Thoracic aorta (tissue), 2 donors: ENCODE results near the gene SLC8A2. TPM values are rescaled to one million over a fixed set of nuclear protein-coding genes. Genes with fewer than 3 reads are reported as not detected.

Source experiments
- ATAC-seq: fragments of 150-250 bp; one replicate; pipeline ENCODE4 v1.8.0; 2017; ENCODE audit warnings: low read depth; ENCODE audit not compliant: insufficient number of reproducible peaks, low FRiP score
- DNase-seq: peaks from one replicate; pipeline ENCODE4 v3.0.0-alpha.2; 2020; ENCODE audit warnings: low spot score
- H3K27ac ChIP-seq, 2 donors: fragments of 200-600 bp; sonication (generic); 1 replicate in 1 of 2; 2 replicates in 1 of 2; pipeline ENCODE4 v1.5.1; 2016; ENCODE audit warnings: mild to moderate bottlenecking in 2 of 2, moderate library complexity in 2 of 2
- H3K27me3 ChIP-seq: fragments of 200-600 bp; sonication (generic); replicated peaks from 2 replicates; pipeline ENCODE4 v1.6.0; 2016; ENCODE audit warnings: mild to moderate bottlenecking; ENCODE audit not compliant: insufficient read depth
- H3K36me3 ChIP-seq: fragments of 200-600 bp; sonication (generic); one replicate; pipeline ENCODE4 v1.5.1; 2016
- H3K4me1 ChIP-seq, 2 donors: fragments of 200-600 bp; sonication (generic); 1 replicate in 1 of 2; 2 replicates in 1 of 2; pipeline versions ENCODE4 v1.5.1 to v1.6.0; 2016; ENCODE audit warnings: low read depth in 2 of 2, mild to moderate bottlenecking in 1 of 2; ENCODE audit not compliant: control insufficient read depth in 1 of 2
- H3K4me3 ChIP-seq: fragments of 200-600 bp; sonication (generic); 2 replicates; pipeline ENCODE4 v1.5.1; 2016; ENCODE audit warnings: mild to moderate bottlenecking
- H3K9me3 ChIP-seq: fragments of 200-600 bp; sonication (generic); 2 replicates; pipeline ENCODE4 v1.5.1; 2016
- CTCF ChIP-seq: fragments of 200-600 bp; sonication (generic); IDR thresholded peaks from one replicate; pipeline ENCODE4 v1.5.1; 2019; ENCODE audit warnings: antibody characterized with exemption
- total RNA-seq, 2 donors: library from RNA; depleted of rRNA; stranded (reverse); fragments of >200 nt; gene quantifications; one replicate each; pipeline versions ENCODE4 v1.1.0 to v1.2.3, GENCODE V29; 2016

SLC8A2 gene
- total RNA-seq, 2 donors from 2014 or later: 0.28 TPM; not detected in 1

GRCh38 chr19:47509170-47509847, 37.6 kb upstream of the SLC8A2 start:
- Histone ChIP-seq H3K27me3 (no peaks in the 10 kb centered on the region), H3K4me1 (peaks cover 58 to 75% of the 10 kb centered on the region in 2 donors), H3K27ac (peak overlapping the region; percentile 47 to 56)

GRCh38 chr19:47508721-47509120, 37.0 kb upstream of the SLC8A2 start:
- no peaks in the 10 kb centered on the region for H3K27me3 ChIP-seq

More at GRCh38 chr19:47509170-47509847, 37.6 kb upstream of the SLC8A2 start:
- Histone ChIP-seq H3K4me3 (peak overlapping the region; percentile 46), H3K9me3 (no peaks in the 10 kb centered on the region), H3K36me3 (no peaks in the 10 kb centered on the region)
- TF ChIP-seq CTCF: no peak
- ATAC-seq (no peak), DNase-seq (no peak)

GRCh38 chr19:47507924-47508553, 36.3 kb upstream of the SLC8A2 start:
- DNase-seq (no peak), ATAC-seq (no peak)
- Histone ChIP-seq H3K27ac (peak overlapping the region in 1 of 2 donors; percentile 0), H3K27me3 (no peaks in the 10 kb centered on the region), H3K4me1 (peaks cover 50 to 62% of the 10 kb centered on the region in 2 donors), H3K4me3 (no peak overlapping the region), H3K9me3 (no peaks in the 10 kb centered on the region), H3K36me3 (peaks cover 11% of the 10 kb centered on the region)
- TF ChIP-seq CTCF: no peak

More at GRCh38 chr19:47508721-47509120, 37.0 kb upstream of the SLC8A2 start:
- no peak for ATAC-seq
- peak overlapping the region in 1 of 2 donors; percentile 0 for H3K27ac ChIP-seq
- no peak for DNase-seq
- TF ChIP-seq CTCF: no peak
- H3K4me1 ChIP-seq: peaks cover 56 to 69% of the 10 kb centered on the region in 2 donors
- H3K4me3 ChIP-seq: no peak overlapping the region
- H3K9me3 ChIP-seq: no peaks in the 10 kb centered on the region
- peaks cover 4% of the 10 kb centered on the region for H3K36me3 ChIP-seq

- ATAC-seq: no peak
- Histone ChIP-seq H3K4me3 (no peak overlapping the region), H3K27ac (no peak overlapping the region), H3K36me3 (peaks cover 19% of the 10 kb centered on the region), H3K9me3 (no peaks in the 10 kb centered on the region), H3K27me3 (no peaks in the 10 kb centered on the region), H3K4me1 (peaks cover 40 to 52% of the 10 kb centered on the region in 2 donors)
- DNase-seq: no peak
- no peak for TF ChIP-seq CTCF
Observed at GRCh38 chr19:47507012-47507411, 35.3 kb upstream of the SLC8A2 start.

GRCh38 chr19:47506459-47506858, 34.8 kb upstream of the SLC8A2 start:
- peaks cover 19% of the 10 kb centered on the region for H3K36me3 ChIP-seq
- no peak for DNase-seq
- H3K27ac ChIP-seq: no peak overlapping the region
- no peak for TF ChIP-seq CTCF
- no peaks in the 10 kb centered on the region for H3K27me3 ChIP-seq
- no peak for ATAC-seq
- H3K4me1 ChIP-seq: peaks cover 36 to 46% of the 10 kb centered on the region in 2 donors
- H3K9me3 ChIP-seq: no peaks in the 10 kb centered on the region
- H3K4me3 ChIP-seq: no peak overlapping the region
